Natural killer cell (primary cell): Measurements from ENCODE around the gene FKBP4. TPM values are rescaled to one million over a fixed set of nuclear protein-coding genes. Genes with fewer than 3 reads are reported as not detected.

Experiments
- ATAC-seq, 3 donors: fragments of 150-1000 bp in 2 of 3; fragments of 200-7000 bp in 1 of 3; cut with Tn5 transposase; 1 replicate in 1 of 3; 2 replicates in 2 of 3; pipeline ENCODE4 v1.10.0; 2021; ENCODE audit warnings: mild to moderate bottlenecking in 2 of 3, moderate library complexity in 2 of 3
- DNase-seq, 2 donors: peaks; one replicate each; pipeline versions ENCODE4 v3.0.0 to v3.0.0-alpha.2; 2013 to 2021; ENCODE audit warnings: mixed read lengths in 1 of 2
- H3K27ac ChIP-seq: one replicate; pipeline ENCODE4 v1.5.1; 2013; ENCODE audit warnings: mild to moderate bottlenecking, low read length
- H3K27me3 ChIP-seq: one replicate; pipeline ENCODE4 v1.6.1; 2013; ENCODE audit warnings: low read length; ENCODE audit not compliant: control insufficient read depth, insufficient read depth
- H3K36me3 ChIP-seq: one replicate; pipeline ENCODE4 v1.6.1; 2013; ENCODE audit warnings: low read length; ENCODE audit not compliant: control insufficient read depth, insufficient read depth
- H3K4me1 ChIP-seq: one replicate; pipeline ENCODE4 v1.6.1; 2013; ENCODE audit warnings: low read length; ENCODE audit not compliant: control insufficient read depth, insufficient read depth
- H3K4me3 ChIP-seq: one replicate; pipeline ENCODE4 v1.5.1; 2013; ENCODE audit warnings: low read length
- H3K9me3 ChIP-seq: one replicate; pipeline ENCODE4 v1.6.1; 2013; ENCODE audit warnings: low read length; ENCODE audit not compliant: control insufficient read depth, insufficient read depth
- H3K27ac Mint-ChIP-seq, 2 donors: one replicate each; pipeline ENCODE4 v1.8.0; 2022; ENCODE audit warnings: mild to moderate bottlenecking in 2 of 2, mixed read lengths in 2 of 2, moderate library complexity in 1 of 2
- H3K27me3 Mint-ChIP-seq, 2 donors: one replicate each; pipeline ENCODE4 v1.8.0; 2022; ENCODE audit warnings: low read depth in 2 of 2, mixed read lengths in 2 of 2
- H3K36me3 Mint-ChIP-seq: one replicate; pipeline ENCODE4 v1.8.0; 2022; ENCODE audit warnings: mixed read lengths
- H3K4me1 Mint-ChIP-seq, 2 donors: one replicate each; pipeline ENCODE4 v1.8.0; 2022; ENCODE audit warnings: mixed read lengths in 2 of 2
- H3K4me3 Mint-ChIP-seq: one replicate; pipeline ENCODE4 v1.8.0; 2022; ENCODE audit warnings: mild to moderate bottlenecking, moderate library complexity, mixed read lengths
- H3K9me3 Mint-ChIP-seq, 2 donors: one replicate each; pipeline ENCODE4 v1.8.0; 2022; ENCODE audit warnings: mixed read lengths in 2 of 2
- WGBS: methylation state at CpG from one replicate; pipeline ENCODE4 v1.1.7; 2013; ENCODE audit warnings: missing lambda C conversion rate; ENCODE audit not compliant: insufficient coverage; 5-methylcytosine and 5-hydroxymethylcytosine counted together
- intact Hi-C: fragments of 100-400 bp; cut with micrococcal nuclease; formaldehyde crosslinking; loops from one replicate; pipeline ENCODE4 v1.14.2; 2022
- total RNA-seq, 4 donors: library from RNA; stranded (reverse); fragments of 120-200 nt in 1 of 4; gene quantifications; one replicate each; pipeline versions ENCODE4 v1.2.3 to v1.2.4, GENCODE V29; 2013 to 2022
- TF ChIP-seq, protein P1 (sequence below): fragments of 200-600 bp; IDR thresholded peaks from one replicate; pipeline ENCODE4 v1.8.0; 2022; ENCODE audit warnings: antibody characterized with exemption

The FKBP4 gene
- total RNA-seq, 3 donors from 2014 or later (not counting 1 experiment from before 2014, with no cell fraction given), result 28.1 to 43.0 (median 29.6) TPM

DNA sequence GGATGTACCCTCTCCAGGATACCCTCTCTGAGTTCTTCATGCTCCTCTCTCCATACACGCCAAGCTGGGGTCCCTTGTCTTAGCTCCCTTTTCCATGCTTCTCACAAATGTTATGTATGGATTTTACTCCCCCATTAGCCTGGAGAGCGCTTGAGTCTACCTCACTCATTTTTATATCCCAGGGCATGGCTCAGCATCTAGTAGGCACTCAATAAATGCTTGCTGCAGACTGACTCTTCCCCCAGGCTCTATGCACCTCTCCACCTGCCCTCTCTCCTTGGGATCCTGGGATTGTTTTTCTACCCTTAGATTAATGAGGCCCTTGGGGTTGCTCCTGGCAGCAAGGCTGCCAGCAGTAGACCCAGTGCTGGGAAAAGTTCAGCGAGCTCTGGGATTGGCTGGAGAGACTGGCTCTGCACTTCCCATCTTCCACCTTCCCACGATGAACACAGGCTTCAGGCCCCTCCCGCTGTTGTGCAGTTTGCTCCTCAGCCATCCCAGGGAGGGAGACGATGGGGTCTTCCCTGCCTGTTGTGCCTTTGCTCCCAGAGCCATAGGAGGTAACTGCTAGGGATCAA lies 37.9 kb downstream of the FKBP4 start:
- Mint-ChIP-seq H3K27ac (no peak overlapping the region), H3K4me1 (peaks cover 6 to 12% of the 10 kb centered on the region in 2 donors), H3K9me3 (no peaks in the 10 kb centered on the region), H3K36me3 (no peaks in the 10 kb centered on the region), H3K4me3 (no peak overlapping the region), H3K27me3 (peaks cover 0 to 2% of the 10 kb centered on the region in 2 donors)
- no peak for ATAC-seq
- no peak for DNase-seq
- peaks cover 19% of the 10 kb centered on the region for H3K36me3 ChIP-seq
- H3K4me3 ChIP-seq, result no peak overlapping the region
- intact Hi-C loops, result no loop called here
- H3K27me3 ChIP-seq, result no peaks in the 10 kb centered on the region
- TF ChIP-seq, protein P1, sequence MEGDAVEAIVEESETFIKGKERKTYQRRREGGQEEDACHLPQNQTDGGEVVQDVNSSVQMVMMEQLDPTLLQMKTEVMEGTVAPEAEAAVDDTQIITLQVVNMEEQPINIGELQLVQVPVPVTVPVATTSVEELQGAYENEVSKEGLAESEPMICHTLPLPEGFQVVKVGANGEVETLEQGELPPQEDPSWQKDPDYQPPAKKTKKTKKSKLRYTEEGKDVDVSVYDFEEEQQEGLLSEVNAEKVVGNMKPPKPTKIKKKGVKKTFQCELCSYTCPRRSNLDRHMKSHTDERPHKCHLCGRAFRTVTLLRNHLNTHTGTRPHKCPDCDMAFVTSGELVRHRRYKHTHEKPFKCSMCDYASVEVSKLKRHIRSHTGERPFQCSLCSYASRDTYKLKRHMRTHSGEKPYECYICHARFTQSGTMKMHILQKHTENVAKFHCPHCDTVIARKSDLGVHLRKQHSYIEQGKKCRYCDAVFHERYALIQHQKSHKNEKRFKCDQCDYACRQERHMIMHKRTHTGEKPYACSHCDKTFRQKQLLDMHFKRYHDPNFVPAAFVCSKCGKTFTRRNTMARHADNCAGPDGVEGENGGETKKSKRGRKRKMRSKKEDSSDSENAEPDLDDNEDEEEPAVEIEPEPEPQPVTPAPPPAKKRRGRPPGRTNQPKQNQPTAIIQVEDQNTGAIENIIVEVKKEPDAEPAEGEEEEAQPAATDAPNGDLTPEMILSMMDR, result no peak
- WGBS, result 94% methylated on average over 6 of the region's 6 CpGs
- H3K4me1 ChIP-seq, result no peaks in the 10 kb centered on the region
- H3K9me3 ChIP-seq, result no peaks in the 10 kb centered on the region
- no peak overlapping the region for H3K27ac ChIP-seq

DNA sequence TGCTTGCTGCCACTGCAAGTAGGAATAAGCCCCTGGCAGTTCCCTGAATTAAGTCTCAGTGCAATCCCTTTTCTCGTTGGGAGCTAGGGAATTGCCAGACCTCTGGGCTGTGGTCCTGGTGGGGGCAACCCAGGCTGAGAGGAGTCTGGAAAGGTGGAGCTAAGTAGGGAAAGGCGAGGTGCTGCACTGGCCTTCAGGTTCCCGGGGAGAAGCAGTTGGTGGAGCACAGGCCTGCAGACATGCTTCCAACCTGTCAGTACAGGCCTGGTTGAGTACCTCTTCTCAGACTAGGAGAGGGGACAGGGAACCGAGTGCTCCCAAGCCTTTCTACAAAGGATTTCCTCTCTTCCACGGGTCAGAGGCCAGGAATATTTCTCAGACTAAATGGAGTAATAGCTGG lies 38.6 kb downstream of the FKBP4 start:
- intact Hi-C loops, result no loop called here
- TF ChIP-seq, protein P1, result no peak
- Histone ChIP-seq H3K36me3 (peaks cover 16% of the 10 kb centered on the region), H3K9me3 (no peaks in the 10 kb centered on the region), H3K27ac (no peak overlapping the region), H3K27me3 (no peaks in the 10 kb centered on the region), H3K4me3 (no peak overlapping the region), H3K4me1 (no peaks in the 10 kb centered on the region)
- no peak overlapping the region for H3K4me3 Mint-ChIP-seq
- H3K4me1 Mint-ChIP-seq, result peaks cover 6 to 12% of the 10 kb centered on the region in 2 donors
- H3K9me3 Mint-ChIP-seq, result no peaks in the 10 kb centered on the region
- WGBS, result 88% methylated on average over 4 of the region's 5 CpGs
- H3K27me3 Mint-ChIP-seq, result peaks cover 0 to 2% of the 10 kb centered on the region in 2 donors
- no peak for ATAC-seq
- no peak overlapping the region for H3K27ac Mint-ChIP-seq
- no peak for DNase-seq
- no peaks in the 10 kb centered on the region for H3K36me3 Mint-ChIP-seq

DNA sequence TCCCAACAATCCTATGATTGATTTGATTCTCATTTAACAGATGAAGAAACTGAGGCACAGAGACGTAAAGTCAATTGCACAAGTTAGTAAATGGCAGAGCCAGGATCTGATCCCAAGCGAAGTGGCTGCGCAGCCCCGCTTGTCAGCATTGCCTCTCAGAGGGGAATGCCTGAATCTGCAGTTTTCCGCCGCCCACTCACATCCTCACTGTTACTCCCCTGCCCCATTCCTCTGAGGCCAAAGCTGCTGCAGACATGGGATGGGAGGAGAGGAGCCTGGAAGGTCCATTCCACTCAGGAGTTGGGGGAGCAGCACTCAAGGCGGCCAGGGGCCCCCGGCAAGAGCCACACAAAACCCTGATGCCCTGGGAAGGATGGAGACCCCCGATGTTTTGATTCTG lies 39.0 kb downstream of the FKBP4 start:
- TF ChIP-seq, protein P1, result no peak
- Histone ChIP-seq H3K36me3 (peaks cover 16% of the 10 kb centered on the region), H3K27ac (no peak overlapping the region), H3K4me1 (no peaks in the 10 kb centered on the region), H3K27me3 (no peaks in the 10 kb centered on the region), H3K4me3 (no peak overlapping the region), H3K9me3 (no peaks in the 10 kb centered on the region)
- peaks cover 0 to 2% of the 10 kb centered on the region in 2 donors for H3K27me3 Mint-ChIP-seq
- intact Hi-C loops, result no loop called here
- no peak overlapping the region for H3K4me3 Mint-ChIP-seq
- H3K27ac Mint-ChIP-seq, result no peak overlapping the region
- WGBS, result 97% methylated on average over 9 of the region's 9 CpGs
- no peaks in the 10 kb centered on the region for H3K36me3 Mint-ChIP-seq
- no peaks in the 10 kb centered on the region for H3K9me3 Mint-ChIP-seq
- DNase-seq, result no peak
- peaks cover 6 to 12% of the 10 kb centered on the region in 2 donors for H3K4me1 Mint-ChIP-seq
- ATAC-seq, result no peak
